NOMO-1 (cell line): ENCODE results near the gene GABRD.

Experiments
- DNase-seq, 2 experiments: peaks; one replicate each; lab custom pipeline; 2025; ENCODE audit not compliant: unreplicated experiment in 2 of 2; lab: John Stamatoyannopoulos, UW

The GABRD gene

DNA sequence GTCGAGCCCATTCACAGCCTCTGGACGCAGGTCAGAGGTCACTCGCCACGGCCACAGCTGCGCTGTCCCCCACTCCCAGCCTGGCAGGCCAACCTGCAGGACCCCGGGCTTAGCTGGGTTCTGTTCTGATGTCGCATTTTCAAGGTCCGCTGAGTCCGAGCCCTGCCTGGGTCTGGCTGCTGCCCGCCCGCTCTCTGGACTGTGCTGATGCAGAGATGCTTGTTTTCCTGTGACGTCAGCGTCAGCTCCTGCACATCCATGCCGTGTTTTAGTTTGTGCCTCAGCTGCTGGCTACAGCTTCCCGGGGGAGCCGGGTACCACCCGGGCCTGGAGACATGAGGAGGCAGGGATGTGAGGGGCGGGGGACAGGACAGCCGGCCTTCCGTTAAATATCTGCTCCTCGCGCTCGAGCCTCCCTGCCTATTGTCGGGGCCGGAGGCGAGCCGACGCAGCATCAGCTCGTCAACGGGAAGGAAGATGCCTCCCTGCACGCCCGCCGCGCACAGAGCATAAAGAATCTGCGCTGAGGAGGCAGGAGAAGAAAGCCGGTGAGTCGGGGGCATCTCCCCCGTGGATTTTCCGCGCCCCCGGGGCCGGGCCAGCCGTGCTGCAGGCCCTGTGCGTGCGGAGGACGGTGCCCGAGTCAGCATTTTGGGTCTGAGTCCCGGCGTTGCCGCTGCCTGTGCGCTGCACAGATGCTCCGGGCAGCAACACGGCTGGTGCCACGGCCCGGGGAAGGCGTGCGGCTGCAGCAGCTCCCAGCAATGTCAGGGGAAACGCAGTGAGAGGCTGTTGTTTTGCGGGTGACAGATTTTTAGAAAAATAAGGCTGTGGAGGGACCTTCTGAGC lies 54.5 kb downstream of the GABRD start:
- DNase-seq = no peak

GRCh38 chr1:2074396-2074795 lies 55.3 kb downstream of the GABRD start:
- DNase-seq = no peak

DNA sequence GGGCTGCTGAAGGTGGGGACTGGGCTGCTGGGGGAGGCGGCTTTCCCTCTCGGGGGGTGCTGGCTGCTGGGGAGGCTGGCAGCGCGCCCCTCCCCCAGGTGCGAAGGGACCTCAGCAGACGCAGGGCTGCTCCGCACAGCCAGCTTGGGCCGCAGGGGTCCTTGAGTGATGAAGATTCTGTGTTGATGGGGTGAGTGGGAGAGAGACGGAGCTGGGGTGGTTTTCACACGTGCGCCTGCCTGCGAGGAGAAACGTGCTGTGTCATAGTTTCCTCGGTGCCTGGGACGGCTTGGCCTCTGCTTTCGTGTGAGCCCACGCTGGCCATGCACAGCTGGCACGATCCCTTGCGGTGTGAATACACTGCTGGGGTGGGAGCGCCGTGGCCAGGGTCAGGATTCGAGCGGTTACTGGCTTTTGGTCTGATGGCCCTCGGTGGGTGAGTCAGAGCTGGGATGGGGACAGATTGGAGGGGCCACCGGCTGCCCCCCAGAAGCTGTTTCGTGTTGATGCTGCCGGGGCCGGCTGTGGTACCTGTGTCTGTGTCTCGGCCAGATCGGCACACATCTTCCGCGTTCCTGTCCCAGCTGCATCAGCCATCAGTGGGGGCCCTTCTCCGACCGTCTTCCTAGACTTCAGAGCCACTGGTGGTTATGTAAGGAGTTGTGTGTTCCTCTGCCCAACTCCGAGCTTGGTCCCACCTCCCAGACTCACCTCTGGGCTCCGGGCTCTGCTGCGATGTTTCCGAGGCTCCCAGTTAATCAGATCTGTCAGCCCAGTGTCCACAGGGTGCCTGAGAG lies 56.0 kb downstream of the GABRD start:
- DNase-seq = no peak

DNA sequence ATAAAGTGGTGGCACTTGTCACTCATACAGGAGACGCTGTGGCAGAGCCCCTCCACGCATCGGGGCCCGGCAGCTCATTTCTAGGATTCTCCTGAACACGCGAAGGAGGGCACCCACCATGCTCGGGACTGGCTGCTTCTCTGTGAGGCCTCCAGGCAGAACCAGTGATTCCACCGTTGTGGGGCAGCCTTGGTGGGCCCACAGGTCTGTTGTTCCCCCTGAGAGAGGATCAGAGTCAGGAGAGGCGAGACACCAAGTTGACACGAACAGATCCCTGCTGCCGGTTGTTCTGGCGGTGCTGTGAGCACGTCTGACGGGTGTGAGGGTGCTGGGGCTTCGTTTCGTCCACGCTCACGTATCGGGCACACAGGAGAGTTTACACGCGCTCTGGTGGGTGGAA lies 57.7 kb downstream of the GABRD start:
- DNase-seq = no peak

- DNase-seq = no peak
Observed at GRCh38 chr1:2078170-2078569, 59.0 kb downstream of the GABRD start.

GRCh38 chr1:2079396-2080085 lies 60.4 kb downstream of the GABRD start:
- no peak for DNase-seq

DNA sequence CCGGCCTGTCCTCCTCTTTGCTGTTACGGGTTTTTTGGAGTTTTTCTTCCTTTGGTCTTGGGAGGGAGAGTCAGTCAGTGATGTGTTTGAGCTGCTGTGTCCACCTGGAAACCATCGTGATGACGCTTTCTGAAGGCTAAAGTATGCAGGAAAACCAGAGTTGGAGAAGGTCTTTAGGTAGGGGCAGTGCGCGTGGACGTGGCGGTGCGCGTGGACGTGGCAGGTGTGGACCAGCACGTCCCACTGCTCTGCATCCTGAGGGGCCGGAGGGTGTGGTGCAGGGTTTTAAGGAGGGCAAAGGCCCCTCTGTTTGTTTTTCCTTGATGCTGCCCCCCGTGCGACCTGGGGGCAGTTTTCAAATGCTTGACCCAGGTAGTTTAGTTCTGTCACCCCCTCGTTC lies 61.0 kb downstream of the GABRD start:
- DNase-seq = no peak
